Renal cortex interstitium (tissue), 11 donors: ENCODE measurements around the gene ZNF746. TPM values are rescaled to one million over a fixed set of nuclear protein-coding genes. Genes with fewer than 3 reads are reported as not detected.
"Not testable (repeated sequence)": the region's sequence is repeated elsewhere in the genome, so short reads cannot be mapped to it uniquely, and the experiment has no call there.

Experiments used
- DNase-seq, 11 donors: peaks; one replicate each; pipeline ENCODE4 v3.0.0-alpha.2; 2013; ENCODE audit warnings: low read depth in 9 of 11, low spot score in 4 of 11; ENCODE audit errors: extremely low read depth in 1 of 11
- polyA plus RNA-seq, 3 donors: library from polyadenylated mRNA; unstranded; fragments of 120-200 nt; gene quantifications; one replicate each; pipeline ENCODE4 v1.2.1, GENCODE V29; 2013; ENCODE audit not compliant: insufficient read length in 3 of 3

Gene ZNF746
- polyA plus RNA-seq, 3 donors = 12.4 to 17.0 (median 14.2) TPM

- no peak for DNase-seq
Observed at GRCh38 chr7:149467321-149467859, 30.2 kb downstream of the ZNF746 start.

DNA sequence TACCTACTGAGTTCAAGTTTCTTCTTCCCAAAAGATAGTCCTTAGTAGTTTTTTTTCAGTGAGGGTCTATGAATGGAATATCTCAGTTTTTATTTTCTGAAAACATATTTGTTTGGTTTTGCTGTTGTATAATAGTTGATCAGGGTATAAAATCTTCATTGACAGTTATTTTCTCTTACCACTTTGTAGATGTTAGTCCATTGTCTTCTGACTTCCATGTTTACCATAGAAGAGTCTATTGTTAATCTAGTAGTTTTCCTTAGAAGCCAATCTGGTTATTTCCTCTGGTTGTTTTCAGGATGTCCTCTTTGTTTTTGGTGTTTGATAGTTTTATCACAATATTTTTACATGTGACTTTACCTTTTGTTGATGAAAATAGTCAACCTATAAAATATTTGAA, 31.2 kb downstream of the ZNF746 start:
- DNase-seq = no peak

DNA sequence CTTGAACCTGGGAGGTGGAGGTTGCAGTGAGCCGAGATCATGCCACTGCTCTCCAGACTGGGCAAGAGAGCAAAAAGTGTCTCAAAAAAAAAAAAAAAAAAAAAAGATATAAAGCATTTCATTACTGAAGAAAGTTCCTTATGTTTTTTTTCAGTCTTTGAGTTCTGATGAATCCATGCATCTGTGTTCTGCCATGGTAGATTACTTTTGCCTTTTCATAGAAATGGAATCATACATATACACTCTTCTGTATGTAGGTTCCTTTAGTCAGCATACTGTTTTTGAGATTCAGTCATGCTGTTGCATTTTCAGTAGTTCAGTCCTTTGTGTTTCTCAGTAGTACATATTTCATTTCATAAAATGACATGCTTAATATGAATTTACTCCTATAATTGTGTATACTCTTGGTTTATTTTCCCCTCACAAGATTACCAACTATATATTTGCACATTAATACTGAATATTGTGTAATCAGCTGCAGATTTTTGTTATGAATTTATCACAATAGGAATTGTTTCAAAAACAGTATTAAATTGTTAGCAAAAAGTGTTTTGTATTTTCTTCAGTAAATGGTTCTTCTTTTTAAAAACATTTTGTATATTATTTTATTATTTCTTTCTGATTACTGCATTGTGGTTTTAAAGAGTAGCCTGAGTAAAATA, 34.0 kb downstream of the ZNF746 start:
- DNase-seq = no peak

DNA sequence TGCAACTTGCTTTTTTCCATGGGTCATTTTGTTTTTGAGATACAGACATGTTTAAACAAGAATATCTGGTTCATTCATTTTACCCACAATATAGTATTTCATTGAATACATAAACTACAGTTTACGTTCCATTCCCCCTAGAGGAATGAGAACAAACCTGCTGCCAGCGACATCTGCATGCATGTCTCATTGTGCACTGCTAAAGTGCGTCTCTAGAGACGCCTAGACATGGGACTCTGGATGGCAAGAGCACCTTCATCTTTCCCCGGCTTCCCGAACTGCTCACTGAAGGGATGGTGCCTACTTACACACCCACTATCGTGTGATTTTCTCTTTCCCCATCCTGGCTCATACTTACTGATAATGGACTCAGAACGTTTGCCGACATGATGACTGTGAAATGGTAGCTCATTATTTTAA, 35.5 kb downstream of the ZNF746 start:
- no peak for DNase-seq

GRCh38 chr7:149460493-149461277, 36.9 kb downstream of the ZNF746 start, which contains the start of gene ZNF777:
TSS of gene ZNF777 (minus strand) at chr7:149461062. CDS start at chr7:149456022, 5,040 bp downstream.
- peak; percentile 44 to 84 (median 79) for DNase-seq

- DNase-seq = peak in 3 of 11 donors; percentile 3 to 6 (median 5)
Observed at GRCh38 chr7:149459540-149460452, 37.8 kb downstream of the ZNF746 start.

DNA sequence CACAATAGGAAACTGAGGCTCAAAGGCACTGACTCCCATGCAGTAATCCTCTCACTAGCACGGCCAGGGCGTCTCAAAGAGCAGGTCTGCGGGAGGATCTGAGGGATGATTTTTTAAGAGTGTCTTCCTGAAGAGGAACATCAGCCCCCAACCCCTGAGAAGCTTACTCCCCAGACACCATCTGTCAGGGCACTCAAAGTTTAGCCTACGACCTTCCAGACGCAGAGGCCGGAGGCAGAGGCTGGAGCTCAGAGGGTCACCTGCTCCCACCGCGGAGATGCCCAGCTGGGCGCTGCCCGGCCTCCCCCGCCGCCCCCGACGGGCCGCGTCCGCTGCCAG, 38.4 kb downstream of the ZNF746 start:
- DNase-seq = no peak

GRCh38 chr7:149458235-149458634, 39.4 kb downstream of the ZNF746 start:
- no peak for DNase-seq

DNA sequence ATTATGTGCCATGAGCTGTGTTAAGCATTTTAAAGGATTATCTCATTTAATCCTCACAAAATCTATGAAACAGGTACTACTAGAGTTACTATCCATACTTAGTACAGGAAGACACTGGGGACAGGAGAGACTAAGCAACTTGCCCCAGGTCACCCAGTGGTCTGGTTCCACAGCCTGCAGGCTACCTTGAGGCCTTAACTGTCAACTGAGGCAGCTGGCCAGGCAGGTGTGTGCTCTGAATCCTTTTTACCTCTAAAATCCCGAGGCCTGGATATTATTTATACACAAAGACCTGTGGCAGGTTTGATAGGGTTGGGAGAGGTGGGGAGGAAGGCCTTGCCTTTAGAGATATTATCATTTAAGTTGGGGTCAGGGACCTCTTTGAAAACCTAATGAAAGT, 39.8 kb downstream of the ZNF746 start:
- DNase-seq = no peak

DNA sequence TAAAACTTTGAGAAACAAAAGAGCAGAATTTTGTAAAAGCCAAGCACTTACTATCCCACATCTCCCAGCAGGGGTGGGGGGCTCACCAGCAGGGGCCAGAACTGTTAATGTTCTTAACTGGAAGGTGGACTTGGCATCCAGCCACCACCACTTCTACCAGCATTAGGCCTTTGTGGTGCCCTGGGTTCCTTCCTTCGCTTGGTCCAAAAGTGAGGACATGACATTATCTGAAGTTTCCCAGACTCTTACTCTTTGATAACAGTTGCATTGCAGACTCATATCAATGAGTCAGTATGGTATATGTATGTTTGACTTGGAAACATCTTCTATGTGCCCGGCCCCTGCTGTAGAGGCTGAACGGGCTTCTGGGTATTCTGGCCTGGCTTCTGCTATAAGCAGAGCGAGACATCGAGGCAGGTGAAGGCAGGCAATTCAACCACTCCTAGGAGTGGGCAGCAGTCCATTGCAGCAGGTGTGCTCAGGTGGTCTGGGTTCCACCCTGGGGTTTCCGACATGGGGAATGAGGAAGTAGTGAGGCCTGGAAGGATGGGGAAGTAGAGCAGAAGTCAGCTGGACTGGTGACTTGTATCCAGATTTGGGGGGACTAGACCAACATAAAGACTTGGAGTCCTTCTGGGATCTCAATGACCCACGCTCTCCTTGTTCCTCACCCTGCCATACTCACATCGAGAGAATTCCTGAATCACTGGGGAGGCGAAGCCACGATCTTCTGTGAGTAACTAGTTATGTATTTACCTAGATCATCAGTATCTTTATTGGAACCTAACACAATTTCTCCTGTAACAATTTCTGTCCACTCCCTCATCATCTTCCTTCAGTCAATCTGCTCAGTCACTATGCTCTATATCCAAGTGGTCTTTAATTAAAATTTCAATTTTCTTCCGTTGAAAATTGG, 40.8 kb downstream of the ZNF746 start:
- DNase-seq = no peak

DNA sequence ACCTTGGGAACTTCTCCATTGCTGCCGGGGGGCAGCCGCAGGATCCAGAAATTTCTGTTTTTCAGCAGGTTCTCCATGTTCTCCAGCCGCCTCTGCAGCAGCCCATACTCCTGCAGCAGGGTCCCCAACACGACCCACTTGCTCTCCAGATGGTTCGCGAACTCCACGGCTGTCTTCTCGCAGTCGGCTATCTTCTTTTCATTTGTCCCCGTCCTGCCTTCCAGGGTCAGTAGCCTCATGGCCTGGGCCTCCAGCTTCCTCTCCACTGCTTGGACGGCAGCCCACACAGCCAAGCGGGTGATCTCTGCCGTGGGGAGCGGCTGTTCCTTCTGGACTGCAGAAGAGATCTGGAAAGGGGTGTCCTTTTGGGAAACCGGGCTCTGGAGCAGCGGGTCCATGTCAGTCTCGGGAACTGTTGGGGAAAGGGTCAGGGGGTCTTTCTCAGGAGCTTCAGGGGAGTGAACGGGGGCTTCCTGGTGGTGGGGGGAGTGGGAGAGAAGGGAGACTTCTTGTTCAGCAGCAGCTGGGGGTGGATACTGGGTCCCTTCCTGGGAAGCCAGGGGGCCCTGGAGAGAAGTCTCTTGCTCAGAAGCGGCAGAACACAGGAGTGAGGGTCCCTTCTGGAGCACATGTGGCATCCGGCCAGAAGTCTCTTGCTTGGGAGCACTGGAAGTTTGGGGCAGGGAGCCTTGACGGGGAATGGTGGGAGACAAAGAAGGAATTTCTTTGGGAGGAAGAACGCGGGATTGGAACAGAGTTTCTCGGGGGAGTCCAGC, 42.2 kb downstream of the ZNF746 start:
- DNase-seq = no peak

- no peak for DNase-seq
Observed at GRCh38 chr7:149454750-149455149, 42.9 kb downstream of the ZNF746 start.

DNA sequence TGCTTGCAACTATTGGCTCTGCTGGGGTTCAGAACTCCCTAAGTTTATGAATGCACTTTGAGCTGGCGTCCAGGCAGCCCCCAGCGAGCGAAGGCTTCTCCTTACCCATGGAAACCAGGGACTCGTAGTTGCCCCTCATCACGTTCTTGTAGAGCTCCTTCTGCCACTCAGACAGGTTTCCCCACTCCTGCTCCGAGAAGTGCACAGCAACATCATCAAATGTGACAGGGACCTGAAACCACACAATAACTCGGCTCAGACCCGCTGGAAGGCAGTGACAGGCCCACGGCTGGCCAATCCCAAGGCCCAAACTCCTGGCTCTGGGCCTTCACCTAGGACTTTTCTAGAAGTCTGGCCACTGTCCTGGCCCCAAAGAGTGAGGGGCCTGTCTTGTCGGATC, 43.6 kb downstream of the ZNF746 start:
- DNase-seq = no peak

DNA sequence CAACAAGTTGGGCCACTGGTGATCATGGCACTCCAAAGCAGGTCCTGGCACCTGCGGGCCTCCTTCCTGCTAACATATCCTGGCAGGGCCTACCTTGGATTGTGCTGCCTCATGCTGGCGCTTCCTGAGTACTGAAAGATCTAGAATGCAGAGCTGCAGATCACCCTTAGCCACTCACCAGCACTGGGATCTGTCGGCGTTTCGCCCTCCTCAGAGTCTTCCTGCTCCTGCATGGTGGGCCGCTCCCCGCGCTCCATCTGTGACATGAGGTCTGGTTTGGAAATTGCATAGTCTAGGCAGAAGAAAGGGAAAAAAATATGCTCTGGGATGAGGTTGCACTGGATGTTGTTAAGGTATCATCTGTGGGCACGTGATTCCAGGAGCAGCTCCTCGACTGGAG, 46.8 kb downstream of the ZNF746 start:
- DNase-seq = no peak

DNA sequence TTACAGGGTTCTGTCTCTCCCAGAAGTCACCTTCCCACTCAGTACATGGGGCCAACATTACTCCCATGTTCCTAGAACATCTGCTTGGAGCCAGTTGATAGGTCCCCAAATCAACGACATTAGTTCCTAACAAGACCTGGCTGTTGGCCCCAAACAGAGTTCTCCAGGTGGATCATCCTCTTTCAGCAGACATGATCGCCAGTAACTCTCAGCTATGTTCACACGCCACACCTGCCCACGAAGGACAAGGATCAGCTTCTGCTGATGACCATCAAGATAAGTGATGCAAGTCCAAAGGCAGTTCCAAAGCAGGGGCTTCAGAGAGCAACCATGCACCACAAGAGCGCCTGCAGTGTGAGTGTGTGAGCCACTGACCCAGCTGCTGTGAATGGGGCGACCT, 47.7 kb downstream of the ZNF746 start:
- DNase-seq = no peak

- DNase-seq = no peak
Observed at GRCh38 chr7:149448961-149449360, 48.6 kb downstream of the ZNF746 start.

DNA sequence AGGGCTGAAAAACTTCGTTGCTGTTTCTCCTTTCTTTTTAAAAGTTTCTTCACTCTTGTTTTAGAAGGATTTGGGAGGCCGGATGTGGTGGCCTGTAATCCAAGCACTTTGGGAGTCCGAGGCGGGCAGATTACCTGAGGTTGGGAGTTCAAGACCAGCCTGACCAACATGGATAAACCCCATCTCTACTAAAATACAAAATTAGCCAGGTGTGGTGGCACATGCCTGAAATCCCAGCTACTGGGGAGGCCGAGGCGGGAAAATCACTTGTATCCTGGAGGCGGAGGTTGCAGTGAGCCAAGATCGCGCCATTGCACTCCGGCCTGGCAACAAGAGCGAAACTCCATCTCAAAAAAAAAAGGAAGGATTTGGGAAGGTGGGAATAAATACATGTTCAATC, 51.6 kb downstream of the ZNF746 start:
- DNase-seq = not testable (repeated sequence)

GRCh38 chr7:149444287-149444686, 53.3 kb downstream of the ZNF746 start:
- no peak for DNase-seq
